Esophagus muscularis mucosa (tissue), 4 donors: Measurements from ENCODE around the gene C4B.

ENCODE experiments used
- CTCF ChIP-seq, 3 experiments: fragments of 200-600 bp in 2 of 3; fragments of 450-650 bp in 1 of 3; sonication (generic) in 2 of 3; IDR thresholded peaks; one replicate each; pipeline ENCODE4 v1.5.1; 2017 to 2019; ENCODE audit warnings: antibody characterized with exemption in 3 of 3, mild to moderate bottlenecking in 2 of 3, moderate library complexity in 1 of 3
- EP300 ChIP-seq: sonication (generic); formaldehyde crosslinking; IDR thresholded peaks from one replicate; pipeline ENCODE4 v1.6.1; 2017; ENCODE audit warnings: antibody characterized with exemption
- POLR2A ChIP-seq: fragments of 450-650 bp; IDR thresholded peaks from one replicate; pipeline ENCODE4 v1.6.1; 2017; ENCODE audit warnings: antibody characterized with exemption, moderate library complexity, mild to moderate bottlenecking, low read depth
- POLR2AphosphoS5 ChIP-seq, 2 donors: sonication (generic); formaldehyde crosslinking; IDR thresholded peaks; one replicate each; pipeline ENCODE4 v1.6.1; 2017; ENCODE audit warnings: antibody characterized with exemption in 2 of 2

GRCh38 chr6:32045811-32046449 lies 31.3 kb downstream of the C4B start:
- TF ChIP-seq CTCF (IDR thresholded peaks at IDR 0.05) (no peak), EP300 (no peak), POLR2A (no peak), POLR2AphosphoS5 (IDR thresholded peaks at IDR 0.05) (no peak)
